GM18502 (cell line): ENCODE measurements around the gene IPPK.

Experiments
- ATAC-seq: cut with Tn5 transposase; IDR thresholded peaks from one replicate; pipeline ENCODE4 v1.9.1; 2021; ENCODE audit warnings: mild to moderate bottlenecking; ENCODE audit not compliant: unreplicated experiment, poor library complexity

Gene IPPK

GRCh38 chr9:92658176-92658575 lies 11.8 kb downstream of the IPPK start:
- ATAC-seq = no peak

DNA sequence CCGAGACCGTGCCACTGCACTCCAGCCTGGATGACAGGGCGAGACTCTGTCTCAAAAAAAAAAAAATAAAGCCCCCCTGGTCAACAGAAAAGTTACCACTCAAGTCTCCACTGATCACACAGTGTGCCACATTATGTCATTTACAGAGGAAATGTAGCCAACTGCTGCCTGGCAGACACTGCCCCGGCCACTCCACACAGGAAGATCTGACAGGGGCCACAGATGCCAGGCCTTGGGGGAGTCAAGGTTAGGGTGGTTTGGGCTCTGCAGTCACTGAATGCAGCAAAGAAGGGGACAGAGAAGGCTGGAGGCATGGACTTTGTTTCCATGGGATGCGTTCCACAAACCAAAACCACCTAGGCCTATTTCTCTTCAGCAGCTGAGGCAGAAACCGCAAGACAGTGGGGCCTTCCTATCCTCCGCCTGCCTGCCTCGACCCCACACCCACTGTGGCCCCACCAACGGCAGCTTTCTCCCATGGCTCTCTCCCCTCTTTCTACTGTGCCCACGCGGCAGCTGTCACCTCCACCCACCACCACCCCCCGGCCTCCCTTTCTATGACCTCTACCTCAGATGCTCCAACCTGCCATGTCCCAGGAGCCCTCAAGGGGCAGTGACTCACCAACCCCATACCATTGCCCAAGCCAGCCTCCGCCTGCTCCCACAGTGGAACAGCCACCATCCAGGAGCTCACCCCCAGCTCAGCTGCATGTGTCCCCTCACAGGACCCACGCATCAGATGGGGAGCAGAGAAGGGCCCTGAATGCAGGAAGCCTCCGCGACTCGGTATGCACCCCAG lies 12.4 kb downstream of the IPPK start:
- ATAC-seq = no peak

- no peak for ATAC-seq
These were observed 13.4 kb downstream of the IPPK start for GRCh38 chr9:92656537-92656925.

DNA sequence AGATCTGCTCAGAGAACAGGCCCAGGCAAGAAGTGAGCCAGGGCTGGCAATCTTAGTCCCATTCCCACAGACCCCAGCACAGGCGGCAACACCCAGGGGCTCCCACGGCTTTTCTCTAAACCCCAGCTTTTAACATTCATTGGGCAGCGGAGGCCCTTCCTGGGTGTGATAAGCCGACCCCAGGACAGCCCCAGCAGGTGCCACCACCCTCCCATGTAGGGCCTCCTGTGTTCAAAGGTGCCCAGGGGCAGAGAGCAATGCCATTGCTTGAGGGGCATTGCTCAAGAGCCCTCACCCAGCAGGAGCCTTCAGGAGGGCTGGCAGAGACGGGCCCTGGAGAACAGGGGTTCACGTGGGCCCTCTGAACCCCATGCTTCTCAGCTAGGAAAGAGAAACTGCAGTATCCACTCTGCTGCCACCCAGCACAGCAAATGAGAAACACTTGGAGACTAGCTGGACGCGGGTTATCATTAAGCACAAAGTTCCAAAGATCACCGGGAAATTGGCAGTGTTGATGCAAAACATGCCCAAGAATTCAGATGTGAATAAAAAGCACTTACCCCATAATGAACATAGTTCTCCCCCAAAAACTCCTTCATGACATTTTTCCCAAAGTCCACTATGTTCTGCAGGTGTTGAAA lies 13.9 kb downstream of the IPPK start:
- no peak for ATAC-seq

DNA sequence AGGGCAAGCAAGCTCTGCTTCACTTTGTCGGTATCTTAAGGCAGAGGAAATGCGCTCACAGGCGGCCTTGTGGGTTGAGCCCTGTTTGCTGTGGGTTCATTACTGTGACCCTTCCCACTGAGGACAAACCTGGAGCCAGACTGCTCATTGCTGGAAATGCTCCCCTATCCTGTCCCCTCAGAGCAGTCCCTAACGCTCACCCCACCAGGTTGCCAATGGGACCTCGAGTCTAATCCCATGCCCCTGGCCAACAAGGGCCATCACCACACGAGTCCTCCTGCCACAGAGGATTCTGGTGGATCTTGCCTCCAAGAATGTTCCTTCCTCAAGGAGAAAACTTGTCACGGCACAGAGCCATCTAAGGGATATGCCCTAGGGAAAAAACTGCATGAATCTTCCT lies 14.6 kb downstream of the IPPK start:
- no peak for ATAC-seq

GRCh38 chr9:92654481-92655301 lies 15.2 kb downstream of the IPPK start:
- no peak for ATAC-seq

GRCh38 chr9:92652461-92652860 lies 17.5 kb downstream of the IPPK start:
- no peak for ATAC-seq

GRCh38 chr9:92650839-92651621 lies 18.9 kb downstream of the IPPK start:
- no peak for ATAC-seq

- ATAC-seq = no peak
These were observed 19.6 kb downstream of the IPPK start for GRCh38 chr9:92650296-92650695.

DNA sequence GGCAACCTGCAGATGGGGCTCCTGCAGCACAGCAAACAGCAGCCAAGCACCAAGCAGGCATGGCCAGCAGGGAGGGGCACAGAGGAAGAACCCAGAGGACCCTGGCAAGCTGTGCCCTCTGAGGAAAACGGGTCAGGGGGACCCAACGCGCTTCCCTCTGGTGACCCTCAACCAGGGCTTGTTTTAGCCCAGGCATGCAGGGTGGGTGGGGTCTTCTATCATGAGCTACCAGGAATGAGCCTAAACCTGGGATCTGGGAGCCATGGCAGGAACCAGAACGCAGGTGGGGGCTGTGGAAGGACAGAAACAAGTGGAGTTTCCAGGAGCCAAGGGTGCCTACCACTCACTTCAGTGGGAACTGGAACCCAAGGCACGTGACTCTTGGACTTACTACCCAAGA lies 20.9 kb downstream of the IPPK start:
- ATAC-seq = no peak

GRCh38 chr9:92648474-92648971 lies 21.4 kb downstream of the IPPK start:
- ATAC-seq = no peak

- ATAC-seq = no peak
These were observed 22.1 kb downstream of the IPPK start for GRCh38 chr9:92647671-92648473.

- ATAC-seq = no peak
These were observed 24.9 kb downstream of the IPPK start for GRCh38 chr9:92645041-92645440.

DNA sequence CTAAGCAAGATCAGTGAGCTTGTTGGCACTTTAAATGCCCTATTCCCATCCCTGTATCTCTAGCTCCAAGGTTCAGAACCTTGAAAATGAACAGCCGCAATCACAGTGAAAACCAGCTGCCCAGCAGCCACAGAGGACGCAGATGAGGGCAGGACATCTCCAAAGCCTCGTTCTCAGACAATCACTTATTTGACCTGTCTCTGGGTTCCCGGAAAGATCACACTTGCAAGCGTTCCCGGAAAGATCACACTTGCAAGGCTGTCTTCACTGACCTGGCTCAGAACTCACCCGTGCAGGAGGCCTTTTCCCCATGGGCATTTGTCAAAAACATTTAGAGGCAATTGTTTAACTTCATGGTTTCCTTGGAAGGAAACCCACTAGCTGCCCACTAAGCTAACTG lies 25.7 kb downstream of the IPPK start:
- no peak for ATAC-seq

DNA sequence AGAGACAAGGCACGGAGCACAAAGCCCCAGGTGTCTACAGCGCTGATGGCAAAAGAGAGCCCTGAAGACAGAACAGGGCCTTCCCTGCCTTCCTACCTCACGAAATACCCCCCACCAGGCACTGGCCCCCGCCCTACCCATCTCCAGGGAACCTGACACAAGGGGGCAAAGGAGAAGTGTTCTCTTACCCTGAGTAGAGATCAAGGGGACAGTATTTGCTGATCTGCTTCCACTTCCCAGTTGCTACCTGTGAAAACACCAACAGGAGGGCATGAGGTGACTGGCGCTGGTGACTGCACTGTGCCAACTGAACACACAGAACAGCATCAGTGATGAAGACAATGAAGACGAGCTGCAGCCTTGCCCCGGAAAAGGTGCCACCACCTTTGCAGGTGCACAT lies 27.4 kb downstream of the IPPK start:
- ATAC-seq = no peak

- no peak for ATAC-seq
These were observed 27.9 kb downstream of the IPPK start for GRCh38 chr9:92642041-92642451.

GRCh38 chr9:92641092-92641809 lies 28.7 kb downstream of the IPPK start:
- no peak for ATAC-seq

DNA sequence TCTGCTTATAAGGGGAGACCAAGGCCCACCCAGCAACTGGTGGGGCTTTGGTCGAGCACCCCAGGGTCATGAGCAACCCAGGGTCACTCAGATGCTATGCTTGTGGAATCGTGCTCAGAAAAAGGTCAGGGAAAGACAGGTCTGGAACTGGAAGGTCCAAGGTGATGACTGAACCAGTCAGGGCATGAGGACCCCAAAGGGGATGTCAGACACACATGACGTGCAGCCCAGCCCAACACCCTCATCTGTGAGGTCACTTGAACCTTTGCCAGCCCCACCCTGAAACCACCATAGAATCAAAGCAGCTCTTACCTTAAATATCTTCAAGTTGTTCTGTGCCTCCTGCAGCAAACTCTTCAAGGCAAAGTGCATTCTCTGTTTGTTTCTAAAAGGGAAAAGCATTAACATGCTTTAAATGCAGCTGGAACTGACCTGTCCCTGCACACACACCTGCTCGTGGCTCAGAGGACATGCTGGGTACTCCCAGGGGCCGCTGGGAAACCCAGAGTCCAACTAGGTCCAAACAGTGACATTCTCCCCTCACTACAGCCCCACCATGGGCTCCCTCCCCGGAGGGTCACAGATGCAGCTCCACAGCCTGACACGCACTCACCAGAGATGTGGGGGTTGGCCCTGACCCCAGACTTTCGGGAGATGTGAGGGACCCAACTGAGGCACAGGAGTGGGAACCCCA lies 29.4 kb downstream of the IPPK start:
- no peak for ATAC-seq
